Amygdala (tissue), 56 donors: ENCODE measurements around the gene ARL14EP.

ENCODE experiments used
- DNase-seq, 56 donors: peaks; one replicate each; lab custom pipeline; 2025; lab: John Stamatoyannopoulos, UW

Gene ARL14EP

GRCh38 chr11:30368394-30368793 lies 45.5 kb downstream of the ARL14EP start:
- DNase-seq = no peak

GRCh38 chr11:30370164-30370563 lies 47.3 kb downstream of the ARL14EP start:
- no peak for DNase-seq

- no peak for DNase-seq
Measured at GRCh38 chr11:30377347-30377746, 54.4 kb downstream of the ARL14EP start.

GRCh38 chr11:30380846-30381245 lies 57.9 kb downstream of the ARL14EP start:
- no peak for DNase-seq

- no peak for DNase-seq
Measured at GRCh38 chr11:30381879-30382278, 59.0 kb downstream of the ARL14EP start.
